A673 (cell line): ENCODE results near the gene THRSP. TPM values are rescaled to one million over a fixed set of nuclear protein-coding genes. Genes with fewer than 3 reads are reported as not detected.

Experiments used
- BruUV-seq: library from RNA; stranded (reverse); fragments of 400-500 nt; replicated peaks from 2 replicates; lab custom pipeline; 2021; lab: Mats Ljungman, UMichigan
- CTCF ChIA-PET: fragments of 300-600 bp; sonication (Branson Sonifier 250); formaldehyde crosslinking; loops from one replicate; lab custom pipeline; 2022; ENCODE audit warnings: antibody characterized with exemption; lab: Charles Lee
- POLR2A ChIA-PET: fragments of 300-600 bp; sonication (Branson Sonifier 250); formaldehyde crosslinking; loops from one replicate; lab custom pipeline; 2022; ENCODE audit warnings: antibody characterized with exemption; ENCODE audit not compliant: low non-redundant PET; lab: Charles Lee
- DNase-seq: peaks from one replicate; pipeline ENCODE4 v3.0.0-alpha.2; 2015; ENCODE audit warnings: low spot score
- H3K27ac ChIP-seq: fragments of 200-600 bp; sonication (generic); 2 replicates; pipeline ENCODE4 v1.5.1; 2016; ENCODE audit warnings: mixed run types, low read depth, mild to moderate bottlenecking, mixed read lengths, antibody characterized with exemption, low read length; ENCODE audit not compliant: poor library complexity, severe bottlenecking
- H3K27me3 ChIP-seq: fragments of 200-600 bp; sonication (generic); replicated peaks from 2 replicates; pipeline ENCODE4 v1.6.1; 2017; ENCODE audit warnings: mixed run types, low read depth, mild to moderate bottlenecking, mixed read lengths, antibody characterized with exemption, low read length; ENCODE audit not compliant: insufficient read depth, poor library complexity
- H3K36me3 ChIP-seq: fragments of 200-600 bp; sonication (generic); 2 replicates; pipeline ENCODE4 v1.6.1; 2016; ENCODE audit warnings: mixed run types, mild to moderate bottlenecking, mixed read lengths, antibody characterized with exemption, low read length; ENCODE audit not compliant: insufficient read depth, poor library complexity, severe bottlenecking
- H3K4me1 ChIP-seq: fragments of 200-600 bp; sonication (generic); 2 replicates; pipeline ENCODE4 v1.6.1; 2017; ENCODE audit warnings: mixed run types, mild to moderate bottlenecking, mixed read lengths, antibody characterized with exemption, low read length; ENCODE audit not compliant: insufficient read depth, poor library complexity, severe bottlenecking
- H3K4me3 ChIP-seq: fragments of 200-600 bp; sonication (generic); 2 replicates; pipeline ENCODE4 v1.5.1; 2016; ENCODE audit warnings: low read depth, mixed run types, mild to moderate bottlenecking, mixed read lengths, low read length; ENCODE audit not compliant: poor library complexity, severe bottlenecking
- H3K9me3 ChIP-seq: fragments of 200-600 bp; sonication (generic); 2 replicates; pipeline ENCODE4 v1.6.1; 2016; ENCODE audit warnings: mixed run types, low read depth, mild to moderate bottlenecking, mixed read lengths, antibody characterized with exemption, low read length; ENCODE audit not compliant: poor library complexity, severe bottlenecking
- EZH2 ChIP-seq: fragments of 200-600 bp; sonication (generic); IDR thresholded peaks from 2 replicates; pipeline ENCODE4 v1.6.1; 2017; ENCODE audit warnings: borderline replicate concordance, low read depth, mild to moderate bottlenecking, mixed read lengths, antibody characterized with exemption, low read length; ENCODE audit not compliant: poor library complexity, severe bottlenecking
- intact Hi-C: fragments of 100-400 bp; cut with micrococcal nuclease; formaldehyde crosslinking; loops from one replicate; pipeline ENCODE4 v1.10.0; 2022; ENCODE audit not compliant: unreplicated experiment
- total RNA-seq: library from RNA; stranded (reverse); gene quantifications from 2 replicates; pipeline ENCODE4 v1.2.3, GENCODE V29; 2021
- TF ChIP-seq, protein P1 (sequence below): fragments of 300-800, 200-600 bp; sonication (generic); conservative IDR thresholded peaks from 2 replicates; pipeline ENCODE4 v1.5.1; 2017; ENCODE audit warnings: low read depth, mild to moderate bottlenecking, antibody characterized with exemption, low read length, moderate library complexity, mixed read lengths

The THRSP gene
- total RNA-seq, 1 experiment from 2014 or later = not detected

DNA sequence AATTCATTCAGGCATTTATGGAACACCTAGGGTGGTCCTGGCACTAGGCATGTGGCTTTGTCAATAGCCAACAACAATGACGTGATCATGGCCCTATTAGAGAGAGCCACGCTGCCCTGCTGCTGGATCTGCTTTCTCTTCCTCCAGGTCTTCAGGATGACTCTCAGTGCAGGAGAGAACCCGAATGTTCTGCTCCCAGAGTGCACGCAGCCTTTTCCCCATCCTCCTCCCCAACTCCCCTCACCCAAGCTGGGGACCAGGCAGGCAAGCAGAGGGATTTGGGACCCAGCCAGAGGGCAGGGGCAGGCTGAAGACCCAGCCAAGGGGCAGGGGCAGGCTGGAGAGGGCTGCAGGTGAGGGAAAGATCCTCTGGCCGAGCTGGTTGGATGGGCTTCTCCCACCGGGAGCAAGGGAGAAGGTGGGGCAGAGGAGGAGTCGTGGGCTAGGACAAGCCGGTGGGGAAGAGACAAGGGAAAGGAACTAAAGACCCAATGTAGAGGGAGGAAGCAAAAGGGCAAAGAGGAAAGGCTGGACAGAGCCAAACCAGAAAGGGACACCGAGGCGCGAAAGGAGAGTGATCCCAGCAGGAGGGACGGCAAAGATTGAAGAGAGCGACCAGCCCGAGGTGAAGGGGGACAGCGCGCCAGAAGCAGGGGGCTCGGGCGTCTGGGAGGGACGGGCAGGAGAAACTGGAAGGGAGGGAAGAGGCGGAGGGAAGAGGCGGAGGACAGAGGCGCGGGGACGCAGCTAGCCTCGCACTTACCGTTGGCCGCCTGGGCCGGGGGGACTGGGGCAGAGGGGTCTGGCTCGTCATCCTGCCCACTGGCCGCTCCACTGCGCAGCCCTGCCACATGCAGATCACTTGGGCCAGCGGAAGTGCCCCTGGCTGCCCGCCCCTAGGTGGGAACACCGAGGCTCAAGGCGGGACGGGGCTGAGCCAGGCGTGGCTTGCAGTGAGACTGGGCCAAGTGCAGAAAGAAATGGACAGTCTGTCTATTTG lies 41.0 kb upstream of the THRSP start, which contains the start of gene KCTD14:
Gene KCTD14 (minus strand): TSS at position 880 of the 1,000 bp plus-strand sequence. CDS start 27 bp downstream, at position 853.
- ChIA-PET CTCF (no interaction called here), POLR2A (no interaction called here)
- Histone ChIP-seq H3K36me3 (no peaks in the 10 kb centered on the region), H3K27me3 (no peaks in the 10 kb centered on the region), H3K4me3 (no peak within 1 kb of the TSS), H3K27ac (no peak within 1 kb of the TSS), H3K4me1 (no peaks in the 10 kb centered on the region), H3K9me3 (no peaks in the 10 kb centered on the region)
- BruUV-seq = no TSS peak
- TF ChIP-seq EZH2 = no peak
- TF ChIP-seq, protein P1, sequence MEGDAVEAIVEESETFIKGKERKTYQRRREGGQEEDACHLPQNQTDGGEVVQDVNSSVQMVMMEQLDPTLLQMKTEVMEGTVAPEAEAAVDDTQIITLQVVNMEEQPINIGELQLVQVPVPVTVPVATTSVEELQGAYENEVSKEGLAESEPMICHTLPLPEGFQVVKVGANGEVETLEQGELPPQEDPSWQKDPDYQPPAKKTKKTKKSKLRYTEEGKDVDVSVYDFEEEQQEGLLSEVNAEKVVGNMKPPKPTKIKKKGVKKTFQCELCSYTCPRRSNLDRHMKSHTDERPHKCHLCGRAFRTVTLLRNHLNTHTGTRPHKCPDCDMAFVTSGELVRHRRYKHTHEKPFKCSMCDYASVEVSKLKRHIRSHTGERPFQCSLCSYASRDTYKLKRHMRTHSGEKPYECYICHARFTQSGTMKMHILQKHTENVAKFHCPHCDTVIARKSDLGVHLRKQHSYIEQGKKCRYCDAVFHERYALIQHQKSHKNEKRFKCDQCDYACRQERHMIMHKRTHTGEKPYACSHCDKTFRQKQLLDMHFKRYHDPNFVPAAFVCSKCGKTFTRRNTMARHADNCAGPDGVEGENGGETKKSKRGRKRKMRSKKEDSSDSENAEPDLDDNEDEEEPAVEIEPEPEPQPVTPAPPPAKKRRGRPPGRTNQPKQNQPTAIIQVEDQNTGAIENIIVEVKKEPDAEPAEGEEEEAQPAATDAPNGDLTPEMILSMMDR = no peak
- DNase-seq = no peak
- intact Hi-C loops = no loop called here

DNA sequence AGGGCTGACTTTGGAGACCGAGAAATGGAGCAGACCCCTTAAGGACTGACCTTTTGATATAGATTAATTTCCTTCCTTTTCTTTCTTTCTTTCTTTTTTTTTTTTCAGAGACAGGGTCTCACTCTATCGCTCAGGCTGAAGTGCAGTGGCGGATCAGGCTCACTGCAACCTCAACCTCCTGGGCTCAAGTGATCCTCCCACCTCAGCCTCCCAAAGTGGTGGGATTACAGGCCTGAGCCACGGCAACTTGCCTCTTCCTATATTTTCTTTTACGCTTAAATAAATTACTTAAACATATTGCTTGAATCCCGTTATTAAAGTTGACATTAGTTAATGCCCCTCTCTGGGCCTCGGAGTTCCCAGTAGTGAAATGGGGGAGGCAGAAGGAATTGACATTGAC lies 40.2 kb upstream of the THRSP start:
- no TSS peak for BruUV-seq
- intact Hi-C loops = no loop called here
- no peak for DNase-seq
- no peaks in the 10 kb centered on the region for H3K9me3 ChIP-seq
- H3K36me3 ChIP-seq = no peaks in the 10 kb centered on the region
- H3K27me3 ChIP-seq = no peaks in the 10 kb centered on the region
- H3K4me1 ChIP-seq = no peaks in the 10 kb centered on the region
- TF ChIP-seq, protein P1 = no peak
- no peak for TF ChIP-seq EZH2
- CTCF ChIA-PET = no interaction called here
- POLR2A ChIA-PET = no interaction called here
- no peak overlapping the region for H3K4me3 ChIP-seq
- no peak overlapping the region for H3K27ac ChIP-seq

DNA sequence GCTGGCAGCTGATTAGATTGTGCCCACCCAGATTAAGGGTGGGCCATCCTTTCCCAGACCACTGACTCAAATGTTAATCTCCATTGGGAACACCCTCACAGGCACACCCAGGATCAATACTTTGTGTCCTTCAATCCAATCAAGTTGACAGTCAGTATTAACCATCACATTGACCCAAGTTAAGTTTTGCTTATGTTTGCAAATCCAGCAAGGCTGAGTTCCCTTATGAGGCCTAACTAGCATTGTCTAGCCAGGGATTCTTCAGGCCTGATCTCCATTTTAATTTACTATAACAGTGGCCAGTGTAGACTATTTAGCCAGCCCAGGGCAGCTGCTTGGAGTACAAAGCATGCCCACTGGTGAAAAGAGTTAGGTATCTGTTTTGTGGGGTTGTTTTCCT lies 38.3 kb upstream of the THRSP start:
- CTCF ChIA-PET = no interaction called here
- DNase-seq = no peak
- Histone ChIP-seq H3K27ac (no peak overlapping the region), H3K4me1 (peaks cover 5% of the 10 kb centered on the region), H3K4me3 (no peak overlapping the region), H3K27me3 (no peaks in the 10 kb centered on the region), H3K36me3 (no peaks in the 10 kb centered on the region), H3K9me3 (no peaks in the 10 kb centered on the region)
- POLR2A ChIA-PET = no interaction called here
- TF ChIP-seq EZH2 = no peak
- TF ChIP-seq, protein P1 = no peak
- BruUV-seq = no TSS peak
- intact Hi-C loops = no loop called here
